ENCODE measurements around the gene TRMT10C. TPM values are rescaled to one million over a fixed set of nuclear protein-coding genes. Genes with fewer than 3 reads are reported as not detected.
"Not testable (repeated sequence)": the region's sequence is repeated elsewhere in the genome, so short reads cannot be mapped to it uniquely, and the experiment has no call there.

TRMT10C gene
- total and polyA plus RNA-seq, 4 donors: 21.4 to 43.4 (median 27.7) TPM

DNA sequence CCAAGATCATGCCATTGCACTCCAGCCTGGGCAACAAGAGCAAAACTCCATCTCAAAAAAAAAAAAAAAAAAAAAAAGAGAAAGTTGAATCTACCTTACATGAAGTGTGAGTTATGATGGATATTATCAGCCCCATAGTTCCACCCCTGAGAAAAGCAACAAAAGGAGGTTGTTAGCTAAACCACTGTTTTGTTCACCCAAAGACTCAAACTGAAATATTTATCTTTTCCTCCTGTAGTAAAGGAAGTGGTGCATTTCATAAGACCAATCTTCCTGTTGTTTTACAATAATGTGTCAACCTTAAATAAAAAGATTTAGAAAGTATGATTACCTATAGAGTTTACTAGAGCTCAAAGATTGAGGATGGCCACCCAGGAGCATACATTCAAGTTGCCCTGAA, 18.7 kb upstream of the TRMT10C start:
- Histone ChIP-seq H3K4me3 (ENCODE audit: low read depth, low read length) (no peak overlapping the region), H3K9me3 (ENCODE audit: control insufficient read depth, insufficient read depth, low read length) (no peaks in the 10 kb centered on the region), H3K4me1 (ENCODE audit: control insufficient read depth, insufficient read depth, low read length) (no peaks in the 10 kb centered on the region), H3K27ac (ENCODE audit: low read depth, low read length) (no peak overlapping the region), H3K27me3 (ENCODE audit: control insufficient read depth, insufficient read depth, low read length) (no peaks in the 10 kb centered on the region), H3K36me3 (ENCODE audit: control insufficient read depth, insufficient read depth, low read length) (no peaks in the 10 kb centered on the region)
- DNase-seq (ENCODE audit: low read depth in 4 of 6, low spot score in 6 of 6): no peak

DNA sequence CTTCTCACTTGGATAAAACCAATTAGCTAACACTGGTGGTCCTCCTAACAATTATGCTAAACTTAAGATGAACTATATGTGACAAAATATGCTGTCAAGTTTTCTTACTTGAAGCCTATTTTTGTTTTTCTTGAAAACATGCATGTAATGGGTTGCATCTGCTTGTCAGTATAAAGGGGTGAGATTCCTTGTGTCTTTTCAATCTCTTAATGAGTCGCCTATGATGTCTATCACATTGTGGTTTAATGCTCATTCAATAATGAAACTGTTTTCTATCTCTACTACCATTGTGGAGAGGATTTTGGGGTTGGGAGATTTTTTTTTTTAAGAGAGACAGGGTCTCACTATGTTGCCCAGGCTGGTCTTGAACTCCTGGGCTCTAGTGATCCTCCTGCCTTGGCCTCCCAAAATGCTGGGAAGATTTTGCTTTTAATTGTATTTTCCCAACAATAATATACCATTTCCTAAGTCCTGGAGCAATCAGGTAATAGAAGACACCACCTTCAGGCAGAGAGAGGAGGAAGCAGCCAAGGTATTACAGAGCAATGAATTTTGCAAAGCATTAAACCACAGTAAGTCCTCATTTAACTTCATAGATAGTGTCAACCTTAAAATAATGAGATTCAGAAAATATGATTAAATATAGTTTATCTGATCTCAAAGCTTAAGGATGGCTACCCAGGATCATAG, 17.4 kb upstream of the TRMT10C start:
- DNase-seq (ENCODE audit: low read depth in 4 of 6, low spot score in 6 of 6): no peak
- no CpG with 5 or more reads among the region's 1 CpG for WGBS (ENCODE audit: insufficient coverage)

DNA sequence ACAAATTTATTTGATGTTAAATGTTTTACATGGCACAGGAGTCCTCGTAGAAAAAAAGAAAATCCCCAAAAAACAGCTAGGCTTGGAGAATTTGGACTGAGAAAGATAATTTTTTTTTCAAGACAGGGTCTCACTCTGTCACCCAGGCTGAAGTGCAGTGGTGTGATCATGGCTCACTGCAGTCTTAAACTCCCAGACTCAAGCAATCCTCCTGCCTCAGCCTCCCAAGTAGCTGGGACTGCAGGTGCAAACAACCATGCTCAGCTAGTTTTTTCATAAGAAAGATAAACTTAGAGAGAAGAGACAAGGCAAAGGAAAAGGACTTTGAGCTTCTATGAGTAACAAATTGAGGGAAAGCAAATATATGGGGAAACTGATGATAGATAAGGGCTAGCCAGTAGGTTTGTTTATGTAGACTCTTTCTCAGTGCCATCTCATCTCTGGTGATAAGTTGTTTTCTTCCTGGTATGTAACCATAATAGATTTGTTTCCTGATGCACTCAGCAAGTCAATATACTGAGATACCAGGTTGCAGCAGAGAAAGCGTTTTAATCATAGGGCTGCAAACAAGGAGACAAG, 13.1 kb upstream of the TRMT10C start:
- Histone ChIP-seq H3K27me3 (ENCODE audit: control insufficient read depth, insufficient read depth, low read length) (no peaks in the 10 kb centered on the region), H3K36me3 (ENCODE audit: control insufficient read depth, insufficient read depth, low read length) (no peaks in the 10 kb centered on the region), H3K4me3 (ENCODE audit: low read depth, low read length) (no peak overlapping the region), H3K27ac (ENCODE audit: low read depth, low read length) (no peak overlapping the region), H3K9me3 (ENCODE audit: control insufficient read depth, insufficient read depth, low read length) (no peaks in the 10 kb centered on the region), H3K4me1 (ENCODE audit: control insufficient read depth, insufficient read depth, low read length) (no peaks in the 10 kb centered on the region)
- no CpG with 5 or more reads among the region's 2 CpGs for WGBS (ENCODE audit: insufficient coverage)
- DNase-seq (ENCODE audit: low read depth in 4 of 6, low spot score in 6 of 6): no peak

More for the DNA sequence above, 17.4 kb upstream of the TRMT10C start:
- no peaks in the 10 kb centered on the region for H3K36me3 ChIP-seq (ENCODE audit: control insufficient read depth, insufficient read depth, low read length)
- no peak overlapping the region for H3K27ac ChIP-seq (ENCODE audit: low read depth, low read length)
- H3K27me3 ChIP-seq (ENCODE audit: control insufficient read depth, insufficient read depth, low read length): no peaks in the 10 kb centered on the region
- H3K4me1 ChIP-seq (ENCODE audit: control insufficient read depth, insufficient read depth, low read length): no peaks in the 10 kb centered on the region
- no peak overlapping the region for H3K4me3 ChIP-seq (ENCODE audit: low read depth, low read length)
- H3K9me3 ChIP-seq (ENCODE audit: control insufficient read depth, insufficient read depth, low read length): no peaks in the 10 kb centered on the region

DNA sequence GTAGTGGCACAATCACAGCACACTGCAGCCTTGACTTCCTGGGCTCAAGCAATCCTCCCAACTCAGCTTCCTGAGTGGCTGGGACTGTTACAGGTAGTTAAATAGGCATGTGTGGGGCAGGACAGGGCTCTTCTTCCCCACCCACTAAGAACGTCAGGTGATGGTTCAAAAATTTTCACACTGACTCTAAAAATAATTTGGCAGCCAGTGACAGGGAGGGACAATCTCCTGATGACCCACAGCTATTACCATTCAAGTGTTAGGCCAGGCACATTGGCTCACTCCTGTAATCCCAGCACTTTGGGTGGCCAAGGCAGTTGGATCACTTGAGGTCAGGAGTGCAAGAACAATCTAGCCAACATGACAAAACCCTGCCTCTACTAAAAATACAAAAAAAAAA, 12.2 kb upstream of the TRMT10C start:
- no peaks in the 10 kb centered on the region for H3K9me3 ChIP-seq (ENCODE audit: control insufficient read depth, insufficient read depth, low read length)
- no peaks in the 10 kb centered on the region for H3K27me3 ChIP-seq (ENCODE audit: control insufficient read depth, insufficient read depth, low read length)
- DNase-seq (ENCODE audit: low read depth in 4 of 6, low spot score in 6 of 6): no peak
- no peak overlapping the region for H3K4me3 ChIP-seq (ENCODE audit: low read depth, low read length)
- WGBS (ENCODE audit: insufficient coverage): no CpG with 5 or more reads among the region's 1 CpG
- no peaks in the 10 kb centered on the region for H3K4me1 ChIP-seq (ENCODE audit: control insufficient read depth, insufficient read depth, low read length)
- no peak overlapping the region for H3K27ac ChIP-seq (ENCODE audit: low read depth, low read length)
- H3K36me3 ChIP-seq (ENCODE audit: control insufficient read depth, insufficient read depth, low read length): no peaks in the 10 kb centered on the region

DNA sequence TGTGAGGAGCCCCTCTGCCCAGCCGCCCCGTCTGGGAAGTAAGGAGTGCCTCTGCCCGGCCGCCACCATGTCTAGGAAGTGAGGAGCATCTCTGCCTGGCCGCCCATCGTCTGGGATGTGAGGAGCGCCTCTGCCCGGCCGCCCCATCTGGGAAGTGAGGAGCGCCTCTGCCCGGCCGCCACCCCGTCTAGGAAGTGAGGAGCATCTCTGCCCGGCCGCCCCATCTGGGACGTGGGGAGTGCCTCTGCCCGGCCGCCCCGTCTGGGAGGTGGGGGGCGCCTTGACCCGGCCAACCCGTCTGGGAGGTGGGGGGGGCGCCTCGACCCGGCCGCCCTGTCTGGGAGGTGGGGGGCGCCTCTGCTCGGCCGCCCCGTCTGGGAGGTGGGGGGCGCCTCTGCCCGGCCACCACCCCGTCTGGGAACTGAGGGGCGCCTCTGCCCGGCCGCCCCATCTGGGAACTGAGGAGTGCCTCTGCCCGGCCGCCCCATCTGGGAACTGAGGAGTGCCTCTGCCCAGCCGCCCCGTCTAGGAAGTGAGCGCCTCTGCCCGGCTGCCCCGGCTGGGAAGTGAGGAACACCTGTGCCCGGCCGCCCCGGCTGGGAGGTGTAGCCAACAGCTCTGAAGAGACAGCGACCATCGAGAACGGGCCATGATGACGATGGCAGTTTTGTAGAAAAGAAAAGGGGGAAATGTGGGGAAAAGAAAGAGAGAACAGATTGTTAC, 10.1 kb upstream of the TRMT10C start:
- WGBS (ENCODE audit: insufficient coverage): 92% methylated on average over 32 of the region's 50 CpGs
- H3K27me3 ChIP-seq (ENCODE audit: control insufficient read depth, insufficient read depth, low read length); DNase-seq (ENCODE audit: low read depth in 4 of 6, low spot score in 6 of 6); H3K36me3 ChIP-seq (ENCODE audit: control insufficient read depth, insufficient read depth, low read length); H3K4me1 ChIP-seq (ENCODE audit: control insufficient read depth, insufficient read depth, low read length); H3K9me3 ChIP-seq (ENCODE audit: control insufficient read depth, insufficient read depth, low read length); H3K4me3 ChIP-seq (ENCODE audit: low read depth, low read length); H3K27ac ChIP-seq (ENCODE audit: low read depth, low read length): not testable (repeated sequence)

DNA sequence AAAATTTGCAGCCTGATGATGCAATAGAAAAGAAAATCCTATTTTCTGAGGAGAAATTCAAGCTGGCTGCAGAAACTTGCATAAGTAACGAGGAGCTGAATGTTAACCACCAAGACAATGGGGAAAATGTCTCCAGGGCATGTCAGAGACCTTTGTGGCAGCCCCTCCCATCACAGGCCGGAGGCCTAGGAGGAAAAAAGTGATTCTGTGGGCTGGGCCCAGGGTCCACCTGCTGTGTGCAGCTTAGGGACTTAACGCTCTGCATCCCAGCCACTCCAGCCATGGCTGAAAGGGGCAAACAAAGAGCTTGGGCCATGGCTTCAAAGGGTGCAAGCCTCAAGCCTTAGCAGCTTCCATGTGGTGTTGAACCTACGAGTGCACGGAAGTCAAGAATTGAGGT, 8.3 kb upstream of the TRMT10C start:
- not testable (repeated sequence) for H3K9me3 ChIP-seq (ENCODE audit: control insufficient read depth, insufficient read depth, low read length); H3K36me3 ChIP-seq (ENCODE audit: control insufficient read depth, insufficient read depth, low read length); H3K27ac ChIP-seq (ENCODE audit: low read depth, low read length); H3K4me1 ChIP-seq (ENCODE audit: control insufficient read depth, insufficient read depth, low read length); H3K27me3 ChIP-seq (ENCODE audit: control insufficient read depth, insufficient read depth, low read length); DNase-seq (ENCODE audit: low read depth in 4 of 6, low spot score in 6 of 6); H3K4me3 ChIP-seq (ENCODE audit: low read depth, low read length)
- WGBS (ENCODE audit: insufficient coverage): 84% methylated on average over 5 of the region's 5 CpGs

DNA sequence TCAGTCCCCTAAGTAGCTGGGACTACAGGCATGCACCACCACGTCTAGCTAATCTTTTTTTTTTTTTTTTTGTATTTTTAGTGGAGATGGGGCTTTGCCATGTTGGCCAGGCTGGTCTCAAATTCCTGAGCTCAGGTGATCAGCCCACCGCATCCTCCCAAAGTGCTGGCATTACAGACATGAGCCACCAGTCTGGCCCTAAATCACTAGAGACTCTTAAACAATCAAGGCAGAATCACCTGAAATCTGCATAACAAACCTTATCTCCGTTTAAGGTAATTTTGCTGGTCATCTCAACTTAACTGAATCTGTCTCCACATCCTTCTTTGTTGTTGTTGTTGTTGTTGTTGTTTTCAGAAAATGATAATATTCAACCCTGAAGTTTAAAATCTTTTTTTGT, 5.6 kb upstream of the TRMT10C start:
- H3K27me3 ChIP-seq (ENCODE audit: control insufficient read depth, insufficient read depth, low read length): no peaks in the 10 kb centered on the region
- H3K9me3 ChIP-seq (ENCODE audit: control insufficient read depth, insufficient read depth, low read length): no peaks in the 10 kb centered on the region
- no peak overlapping the region for H3K27ac ChIP-seq (ENCODE audit: low read depth, low read length)
- no peak overlapping the region for H3K4me3 ChIP-seq (ENCODE audit: low read depth, low read length)
- H3K36me3 ChIP-seq (ENCODE audit: control insufficient read depth, insufficient read depth, low read length): no peaks in the 10 kb centered on the region
- WGBS (ENCODE audit: insufficient coverage): 86% methylated on average over 1 of the region's 3 CpGs
- DNase-seq (ENCODE audit: low read depth in 4 of 6, low spot score in 6 of 6): no peak
- no peaks in the 10 kb centered on the region for H3K4me1 ChIP-seq (ENCODE audit: control insufficient read depth, insufficient read depth, low read length)

DNA sequence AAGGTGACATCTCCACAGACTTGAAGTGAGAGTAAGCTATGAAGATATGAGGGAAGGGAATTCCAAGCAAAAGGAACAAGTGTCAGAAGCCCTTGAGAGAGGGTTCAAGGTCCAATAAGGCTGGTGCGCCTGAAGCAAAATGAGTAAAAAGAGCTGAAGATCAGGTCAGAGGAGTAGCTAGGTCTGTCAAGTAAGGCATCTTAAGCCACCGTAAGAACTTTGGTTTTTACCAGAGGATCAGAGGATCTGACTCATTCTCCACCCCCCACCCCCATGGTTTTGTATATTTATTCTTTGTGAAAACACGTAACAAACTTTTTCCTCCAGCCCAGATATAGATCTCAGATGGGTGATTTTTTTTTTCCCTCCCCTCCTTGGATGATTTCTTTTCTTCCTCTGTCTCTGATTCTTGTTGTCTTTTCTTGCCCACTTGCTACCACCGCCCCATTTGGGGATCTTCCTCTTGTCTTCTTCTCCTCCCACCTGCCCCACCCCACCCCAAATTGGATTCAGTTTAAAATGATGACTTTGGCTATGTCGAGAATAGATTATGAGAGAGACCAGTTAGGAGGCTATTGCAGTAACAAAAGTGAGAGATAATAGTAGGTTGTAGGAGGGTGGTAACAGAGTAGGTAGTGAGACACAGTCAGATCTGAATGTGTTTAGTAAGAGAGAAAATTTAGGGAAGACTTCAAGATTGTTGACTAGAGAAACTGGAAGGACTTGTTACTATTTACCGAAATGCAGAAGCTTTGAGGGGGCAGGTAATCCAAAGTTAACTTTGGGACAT, 6.1 kb downstream of the TRMT10C start:
- Histone ChIP-seq H3K27me3 (ENCODE audit: control insufficient read depth, insufficient read depth, low read length) (no peaks in the 10 kb centered on the region), H3K4me3 (ENCODE audit: low read depth, low read length) (no peak overlapping the region), H3K36me3 (ENCODE audit: control insufficient read depth, insufficient read depth, low read length) (peaks cover 14% of the 10 kb centered on the region), H3K27ac (ENCODE audit: low read depth, low read length) (no peak overlapping the region), H3K4me1 (ENCODE audit: control insufficient read depth, insufficient read depth, low read length) (peaks cover 5% of the 10 kb centered on the region), H3K9me3 (ENCODE audit: control insufficient read depth, insufficient read depth, low read length) (no peaks in the 10 kb centered on the region)
- WGBS (ENCODE audit: insufficient coverage): 96% methylated on average over 3 of the region's 6 CpGs
- no peak for DNase-seq (ENCODE audit: low read depth in 4 of 6, low spot score in 6 of 6)

DNA sequence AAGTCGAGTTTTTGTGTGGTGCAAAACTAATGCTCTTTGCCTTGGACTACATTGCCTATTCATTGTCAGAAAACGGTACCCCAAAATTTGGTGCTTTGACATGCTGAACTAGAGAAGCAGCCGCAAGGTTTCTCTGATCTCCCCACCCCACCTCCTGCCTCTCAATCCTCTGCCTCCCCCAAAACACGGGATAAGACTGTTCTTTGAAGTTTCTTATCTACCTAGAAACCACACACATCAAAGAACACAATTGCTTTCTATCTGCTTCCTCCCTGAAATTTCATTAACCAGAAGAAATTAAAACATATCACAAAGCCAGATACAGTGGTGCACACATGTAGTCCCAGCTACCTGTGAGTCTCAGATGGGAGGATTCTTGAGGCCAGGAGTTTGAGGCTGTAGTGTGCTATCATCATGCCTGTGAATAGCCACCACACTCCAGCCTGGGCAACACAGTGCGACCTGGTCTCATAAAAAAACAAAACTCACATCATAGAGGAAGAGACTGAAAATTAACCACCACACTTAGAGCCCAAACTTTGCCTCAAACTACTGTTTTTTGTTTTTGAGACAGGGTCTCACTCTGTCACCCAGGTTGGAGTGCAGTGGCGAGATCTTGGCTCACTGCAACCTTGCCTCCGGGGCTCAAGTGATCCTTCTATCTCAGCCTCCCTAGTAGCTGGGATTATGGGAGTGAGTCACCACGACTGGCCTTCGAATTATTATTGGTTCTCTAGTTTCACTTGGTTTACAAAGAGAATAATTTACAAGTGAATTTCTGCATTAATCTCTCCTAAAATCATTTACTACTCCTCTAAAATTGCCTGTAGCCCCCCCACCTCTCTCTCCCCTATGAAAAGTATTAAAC, 9.6 kb downstream of the TRMT10C start:
- Histone ChIP-seq H3K4me1 (ENCODE audit: control insufficient read depth, insufficient read depth, low read length) (no peaks in the 10 kb centered on the region), H3K36me3 (ENCODE audit: control insufficient read depth, insufficient read depth, low read length) (peaks cover 10% of the 10 kb centered on the region), H3K9me3 (ENCODE audit: control insufficient read depth, insufficient read depth, low read length) (no peaks in the 10 kb centered on the region), H3K27me3 (ENCODE audit: control insufficient read depth, insufficient read depth, low read length) (no peaks in the 10 kb centered on the region), H3K4me3 (ENCODE audit: low read depth, low read length) (no peak overlapping the region), H3K27ac (ENCODE audit: low read depth, low read length) (no peak overlapping the region)
- no peak for DNase-seq (ENCODE audit: low read depth in 4 of 6, low spot score in 6 of 6)
- 79% methylated on average over 4 of the region's 9 CpGs for WGBS (ENCODE audit: insufficient coverage)

All from spinal cord (tissue), 10 donors.